Fibroblast of lung (primary cell): Measurements from ENCODE around the gene PSD2.

Experiments
- EZH2 ChIP-seq: IDR thresholded peaks from 2 replicates; pipeline ENCODE4 v1.5.1; 2012; ENCODE audit warnings: low read length, control low read depth, mild to moderate bottlenecking; ENCODE audit errors: missing control alignments
- TF ChIP-seq, protein P1 (sequence below), 2 donors: IDR thresholded peaks in 1 of 2; conservative IDR thresholded peaks in 1 of 2; 1 replicate in 1 of 2; 2 replicates in 1 of 2; pipeline ENCODE4 v1.5.1; 2011 to 2012; ENCODE audit warnings: low read length in 2 of 2, control low read depth in 1 of 2, inconsistent platforms in 1 of 2, low read depth in 1 of 2, mild to moderate bottlenecking in 1 of 2

DNA sequence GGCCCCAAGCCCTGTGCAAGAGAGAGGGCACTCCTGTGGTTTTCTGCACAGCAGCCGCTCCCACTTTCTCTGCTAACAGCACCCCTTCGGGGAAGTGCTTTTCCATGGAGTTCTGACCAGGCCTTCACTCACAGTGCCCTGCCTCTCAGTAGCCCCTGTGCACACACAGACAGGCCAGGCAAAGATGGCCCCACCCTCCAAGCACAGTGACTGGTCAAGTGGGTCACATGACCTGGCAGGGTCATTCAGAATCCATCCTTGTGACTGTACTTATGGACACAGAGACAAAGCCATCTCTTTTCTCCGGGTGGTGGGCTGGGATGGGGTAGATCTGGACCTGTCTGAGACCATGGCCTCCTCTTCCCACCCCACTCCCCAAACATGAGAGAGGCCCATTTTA lies 82.5 kb downstream of the PSD2 start:
- TF ChIP-seq, protein P1, sequence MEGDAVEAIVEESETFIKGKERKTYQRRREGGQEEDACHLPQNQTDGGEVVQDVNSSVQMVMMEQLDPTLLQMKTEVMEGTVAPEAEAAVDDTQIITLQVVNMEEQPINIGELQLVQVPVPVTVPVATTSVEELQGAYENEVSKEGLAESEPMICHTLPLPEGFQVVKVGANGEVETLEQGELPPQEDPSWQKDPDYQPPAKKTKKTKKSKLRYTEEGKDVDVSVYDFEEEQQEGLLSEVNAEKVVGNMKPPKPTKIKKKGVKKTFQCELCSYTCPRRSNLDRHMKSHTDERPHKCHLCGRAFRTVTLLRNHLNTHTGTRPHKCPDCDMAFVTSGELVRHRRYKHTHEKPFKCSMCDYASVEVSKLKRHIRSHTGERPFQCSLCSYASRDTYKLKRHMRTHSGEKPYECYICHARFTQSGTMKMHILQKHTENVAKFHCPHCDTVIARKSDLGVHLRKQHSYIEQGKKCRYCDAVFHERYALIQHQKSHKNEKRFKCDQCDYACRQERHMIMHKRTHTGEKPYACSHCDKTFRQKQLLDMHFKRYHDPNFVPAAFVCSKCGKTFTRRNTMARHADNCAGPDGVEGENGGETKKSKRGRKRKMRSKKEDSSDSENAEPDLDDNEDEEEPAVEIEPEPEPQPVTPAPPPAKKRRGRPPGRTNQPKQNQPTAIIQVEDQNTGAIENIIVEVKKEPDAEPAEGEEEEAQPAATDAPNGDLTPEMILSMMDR (conservative IDR thresholded peaks at IDR 0.05 in 1 of 2, IDR thresholded peaks at IDR 0.05 in 1 of 2; ENCODE audit: low read depth in 1 of 2, low read length in 2 of 2) = no peak
- TF ChIP-seq EZH2 = no peak
